Measurements from ENCODE around the gene CLMP.
"Not testable (repeated sequence)": the region's sequence is repeated elsewhere in the genome, so short reads cannot be mapped to it uniquely, and the experiment has no call there.

The CLMP gene

DNA sequence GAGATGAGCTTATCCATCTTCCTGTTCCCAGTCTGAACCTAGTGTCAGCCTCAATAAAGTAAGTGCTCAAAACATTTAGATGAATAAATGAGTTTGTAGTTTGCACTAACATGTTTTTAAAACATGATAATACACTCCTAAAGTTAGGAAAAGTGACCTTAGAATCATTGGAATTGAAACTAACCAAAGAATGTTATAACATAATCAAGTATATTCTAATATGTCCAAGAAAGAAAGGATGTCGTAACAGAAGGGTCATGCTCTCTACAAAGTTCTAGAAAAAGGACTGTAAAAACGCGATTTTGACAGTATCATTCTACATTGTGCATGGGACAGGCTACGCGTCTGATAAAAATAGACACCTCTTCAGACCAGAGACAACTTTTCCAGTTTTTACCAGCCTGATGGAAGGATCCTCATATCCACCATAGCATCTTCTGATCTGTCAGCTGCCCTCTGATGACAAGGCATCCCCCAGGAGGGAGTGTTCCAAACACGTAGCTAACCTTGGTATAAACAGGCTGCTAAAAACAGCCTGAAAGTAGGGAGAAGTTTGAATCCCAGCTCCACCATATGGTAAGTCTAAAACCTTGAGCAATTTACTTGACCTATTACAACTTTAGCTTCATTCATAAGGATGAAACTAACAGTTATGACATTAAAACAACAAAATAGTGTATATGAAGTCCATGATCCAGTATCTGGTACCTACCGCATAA is 30.2 kb downstream of the CLMP start:
- no peak for DNase-seq

GRCh38 chr11:123163621-123164020 is 31.4 kb downstream of the CLMP start:
- no peak for DNase-seq

- no peak for DNase-seq
Measured at GRCh38 chr11:123161376-123162030, 33.5 kb downstream of the CLMP start.

GRCh38 chr11:123159183-123159857 is 35.7 kb downstream of the CLMP start:
- no peak for DNase-seq

- DNase-seq = no peak
Measured at GRCh38 chr11:123158033-123159003, 36.7 kb downstream of the CLMP start.

DNA sequence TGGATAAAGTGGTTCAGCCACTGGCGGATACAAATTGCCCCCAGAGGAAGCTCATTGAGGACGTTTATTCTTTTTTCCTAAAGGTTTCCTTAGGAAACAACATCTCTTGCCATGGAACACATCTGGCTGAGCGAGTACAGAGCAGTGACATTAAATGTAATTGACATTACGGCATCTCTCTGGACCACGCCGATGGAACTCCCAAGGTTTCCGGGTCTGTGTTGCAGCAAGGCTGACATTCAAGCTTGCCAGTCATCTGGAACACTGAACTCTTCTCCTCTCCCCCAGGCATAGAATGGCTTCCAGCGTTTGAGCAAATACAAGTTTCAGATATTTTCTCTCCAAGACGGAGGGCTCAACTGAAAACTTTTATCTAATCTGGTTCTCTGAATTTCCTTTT is 42.1 kb downstream of the CLMP start:
- DNase-seq = no peak

- not testable (repeated sequence) for DNase-seq
Measured at GRCh38 chr11:123152346-123152745, 42.7 kb downstream of the CLMP start.

DNA sequence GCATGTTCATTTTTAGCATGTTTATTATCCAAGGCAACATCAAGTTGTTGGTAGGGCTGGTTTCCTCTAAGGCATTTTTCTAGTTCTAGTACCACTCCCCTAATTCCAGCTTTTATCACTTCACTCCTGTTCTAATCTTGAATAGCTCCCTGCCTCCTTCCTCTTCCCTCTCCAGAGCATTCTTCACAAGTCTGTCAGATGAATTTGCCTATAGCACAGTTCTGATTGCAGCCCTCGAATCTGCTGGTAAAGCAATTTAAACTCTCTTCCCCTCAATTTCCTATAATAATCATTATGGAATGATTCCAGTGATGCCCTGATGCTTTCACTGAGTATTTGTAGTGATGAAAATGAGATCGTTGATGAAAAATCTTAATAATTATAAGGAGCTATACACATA is 43.3 kb downstream of the CLMP start:
- no peak for DNase-seq

GRCh38 chr11:123151366-123151765 is 43.7 kb downstream of the CLMP start:
- DNase-seq = no peak

GRCh38 chr11:123150882-123151281 is 44.2 kb downstream of the CLMP start:
- no peak for DNase-seq

DNA sequence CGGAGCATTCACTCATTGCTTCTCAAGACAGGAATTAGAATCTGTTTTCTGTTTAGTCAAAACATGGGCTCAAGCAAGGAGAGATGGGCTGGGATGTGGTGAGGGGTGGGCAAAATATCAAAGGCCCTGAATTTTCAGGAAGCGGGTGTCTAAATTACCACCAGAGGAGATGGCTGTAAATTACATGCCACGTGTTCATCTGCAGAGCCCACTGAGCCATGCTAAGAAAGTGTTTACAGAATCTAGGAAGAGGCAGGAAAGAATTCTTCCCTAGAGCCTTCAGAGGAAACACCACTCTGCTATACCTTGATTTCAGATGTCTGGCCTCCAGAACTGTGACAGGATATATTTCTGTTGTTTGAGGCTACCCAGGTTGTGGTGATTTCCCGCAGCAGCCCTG is 46.1 kb downstream of the CLMP start:
- DNase-seq = no peak

DNA sequence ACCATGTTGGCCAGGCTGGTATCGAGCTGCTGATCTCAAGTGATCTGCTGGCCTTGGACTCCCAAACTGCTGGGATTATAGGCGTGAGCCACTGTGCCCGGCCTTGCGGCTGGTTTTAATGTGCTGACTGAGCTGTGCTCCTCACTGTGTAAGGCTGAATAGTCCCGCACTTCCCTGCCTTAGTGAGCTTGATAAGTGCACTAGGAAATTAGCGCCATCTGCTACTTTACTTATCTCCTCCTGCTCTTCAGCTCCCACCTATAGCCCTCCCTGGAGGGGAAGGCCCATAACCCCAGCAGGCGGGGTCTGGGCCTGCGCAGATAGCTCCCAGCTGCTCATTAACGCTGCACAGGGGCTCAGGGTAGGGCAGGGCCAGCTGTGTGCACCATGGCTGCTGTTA is 49.4 kb downstream of the CLMP start:
- peak; percentile 90 for DNase-seq

- DNase-seq = peak; percentile 72
Measured at GRCh38 chr11:123145220-123145619, 49.8 kb downstream of the CLMP start.

DNA sequence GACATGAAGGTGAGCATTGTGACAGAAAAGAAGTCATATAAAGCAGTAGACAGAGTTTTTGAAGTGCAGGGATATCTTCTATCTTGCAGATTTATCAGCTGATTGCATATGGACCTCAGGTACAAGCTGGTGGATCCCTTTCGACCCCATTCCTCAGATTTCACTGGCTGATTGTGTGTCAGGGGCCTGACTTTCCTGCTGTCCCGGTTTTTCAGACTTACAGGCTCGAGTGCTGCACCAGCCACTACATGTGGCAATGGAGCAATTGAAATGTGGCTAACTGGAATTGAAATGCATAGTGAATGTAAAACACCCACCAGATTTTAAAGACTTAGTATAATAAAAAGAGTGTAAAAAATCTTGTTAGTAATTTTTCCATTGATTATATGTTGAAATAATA is 50.3 kb downstream of the CLMP start:
- DNase-seq = no peak

GRCh38 chr11:123143921-123144320 is 51.1 kb downstream of the CLMP start:
- no peak for DNase-seq

DNA sequence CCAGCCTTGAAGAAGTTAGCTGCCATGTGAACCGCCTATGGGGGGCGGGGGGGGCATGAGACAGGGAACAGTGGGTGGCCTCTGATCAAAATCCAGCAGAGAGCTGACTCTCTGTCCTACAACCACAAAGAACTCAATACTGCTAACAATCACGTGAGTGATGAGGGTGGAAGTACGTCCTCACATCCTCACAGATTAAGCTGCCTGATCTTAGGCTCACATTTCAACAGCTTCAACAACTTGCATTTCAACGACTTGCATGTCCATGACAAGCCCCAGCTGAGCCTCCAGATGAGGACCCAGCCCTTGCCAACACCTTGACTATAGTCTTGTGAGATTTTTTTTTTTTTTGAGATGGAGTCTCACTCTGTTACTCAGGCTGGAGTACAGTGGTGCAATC is 51.6 kb downstream of the CLMP start:
- no peak for DNase-seq

- DNase-seq = no peak
Measured at GRCh38 chr11:123139206-123139605, 55.8 kb downstream of the CLMP start.

DNA sequence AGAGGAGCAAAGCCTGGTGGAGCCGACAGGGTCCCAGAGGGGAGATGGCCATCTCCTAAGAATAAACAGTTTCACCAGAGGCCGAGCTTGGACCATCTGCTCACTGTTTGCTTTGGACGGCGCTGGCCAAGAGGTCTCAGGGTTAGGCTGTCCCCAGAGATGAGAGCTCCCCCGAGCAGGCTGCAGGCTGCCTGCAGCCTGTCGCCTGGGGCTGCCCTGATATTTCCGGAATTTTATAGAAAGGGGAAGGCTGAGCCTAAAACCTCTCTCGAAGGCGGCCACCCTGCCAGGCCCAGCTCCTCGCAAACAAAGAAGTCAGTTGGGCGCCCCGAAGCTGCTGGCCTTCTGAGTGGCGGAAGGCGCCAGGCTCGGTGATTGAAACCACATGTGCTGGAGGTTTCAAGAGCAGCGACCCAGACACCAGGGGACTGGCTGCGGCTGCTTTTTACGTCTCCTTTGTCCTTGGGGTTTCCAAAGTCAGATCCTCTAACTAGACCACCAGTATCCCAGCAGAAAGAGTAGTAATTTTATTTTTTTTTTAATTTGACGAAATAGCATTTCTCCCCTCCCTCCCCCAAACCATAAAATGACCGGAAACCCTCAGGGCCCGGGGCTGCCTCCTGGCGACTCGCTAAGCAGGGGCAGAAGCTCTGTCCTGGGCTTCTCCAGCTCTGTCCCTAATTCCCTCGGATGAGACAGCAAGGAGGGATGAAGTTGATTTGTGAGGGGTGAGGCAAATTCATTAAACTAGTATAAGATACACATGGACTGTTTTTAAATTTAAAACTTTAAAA is 57.4 kb downstream of the CLMP start:
- DNase-seq = no peak

GRCh38 chr11:123135863-123136446 is 59.1 kb downstream of the CLMP start:
- DNase-seq = no peak

DNA sequence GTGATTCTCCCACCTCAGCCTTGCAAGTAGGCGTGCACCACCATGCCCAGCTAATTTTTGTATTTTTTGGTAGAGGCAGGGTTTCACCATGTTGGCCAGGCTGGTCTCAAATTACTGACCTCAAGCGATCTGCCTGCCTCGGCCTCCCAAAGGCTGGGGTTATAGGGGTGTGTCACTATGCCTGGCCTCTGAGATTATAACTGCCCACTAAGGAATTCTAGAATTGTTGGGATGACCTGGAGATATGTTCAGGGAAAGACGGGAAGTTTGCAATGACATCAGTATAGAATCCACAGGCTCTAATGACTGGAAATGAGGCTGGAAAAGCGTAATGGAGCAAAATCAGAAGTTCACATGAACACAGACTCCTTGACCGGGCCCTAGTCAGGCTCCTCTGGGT is 62.2 kb downstream of the CLMP start:
- no peak for DNase-seq

- not testable (repeated sequence) for DNase-seq
Measured at GRCh38 chr11:123132034-123132766, 62.8 kb downstream of the CLMP start.

Data from NCI-H2171 treated with DMSO at 0.1 percent for 48 hours (cell line).